ENCODE data around the gene PAN2.
"Not testable (repeated sequence)": the region's sequence is repeated elsewhere in the genome, so short reads cannot be mapped to it uniquely, and the experiment has no call there.

Gene PAN2

GRCh38 chr12:56304276-56304675, 29.5 kb downstream of the PAN2 start:
- no peak for DNase-seq

- DNase-seq, result peak; percentile 51
Observed at GRCh38 chr12:56300644-56301464, 32.9 kb downstream of the PAN2 start.

DNA sequence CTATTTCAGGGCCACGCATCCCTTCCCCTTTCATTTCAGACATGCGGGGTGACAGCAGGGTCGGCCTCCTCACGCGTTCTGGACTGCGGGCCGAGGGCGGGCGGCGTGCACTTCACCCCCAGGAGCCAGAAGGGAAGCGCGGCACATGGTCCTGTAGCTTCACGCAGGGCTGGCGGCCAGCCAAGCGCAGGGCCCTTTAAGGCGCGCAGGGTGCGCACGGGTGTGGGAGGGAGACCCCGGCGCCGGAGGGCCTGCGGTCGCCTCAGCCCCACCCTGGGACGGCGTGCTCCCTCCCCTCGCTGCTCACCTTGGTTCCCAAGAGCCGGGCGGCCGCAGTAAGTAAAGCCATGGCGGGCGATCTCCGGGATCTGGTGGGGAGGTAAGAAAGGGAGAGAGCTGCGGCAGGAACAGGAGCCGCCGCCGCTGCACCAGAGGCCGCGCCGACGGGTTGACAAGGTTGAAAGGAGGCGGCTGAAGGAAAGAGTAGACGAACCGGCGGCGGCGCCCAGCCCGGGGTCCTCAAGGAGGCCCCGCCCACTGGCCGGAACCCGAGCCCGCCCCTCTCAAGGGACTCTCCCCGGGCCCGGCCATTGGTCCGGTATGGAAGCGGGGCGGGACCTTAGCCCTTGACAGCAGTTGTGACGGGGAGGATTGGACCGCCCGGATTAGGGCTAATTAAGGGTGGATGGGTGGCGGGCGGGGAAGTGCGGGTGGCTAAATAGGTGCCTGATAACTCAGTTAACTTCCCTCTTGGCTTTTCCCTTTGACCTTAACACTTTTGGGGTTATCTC, 33.8 kb downstream of the PAN2 start, which contains the start of gene CS:
TSS of gene CS (minus strand) at position 478 of the 791 bp plus-strand sequence. CDS start at position 349, 129 bp downstream.
- DNase-seq, result peak; percentile 99

DNA sequence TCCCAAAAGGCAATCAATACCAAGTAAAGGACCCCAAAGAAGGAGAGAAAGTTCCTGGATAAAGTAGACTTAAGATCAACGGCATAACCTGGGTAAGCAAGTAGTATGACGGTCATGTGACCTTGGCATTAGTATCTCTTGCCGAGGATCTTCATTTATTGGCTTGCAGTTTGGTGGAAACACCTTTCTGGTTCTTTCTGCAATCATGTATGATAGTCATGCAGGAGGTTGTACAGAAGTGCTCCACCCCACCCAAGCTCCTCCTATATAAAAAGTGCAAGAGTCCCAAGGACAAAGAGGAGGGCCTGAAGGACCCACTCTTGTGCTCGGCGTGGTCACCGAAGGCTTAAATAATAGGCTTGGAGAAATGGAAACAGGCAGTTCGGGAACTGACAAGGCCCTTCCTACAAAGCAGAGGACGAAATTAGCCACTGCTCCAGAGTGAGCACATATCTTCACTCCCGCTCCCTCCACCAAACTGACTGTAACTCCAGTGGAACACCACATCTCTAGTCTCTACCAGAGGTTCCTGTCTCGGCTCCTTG, 34.4 kb downstream of the PAN2 start:
- no peak for DNase-seq

DNA sequence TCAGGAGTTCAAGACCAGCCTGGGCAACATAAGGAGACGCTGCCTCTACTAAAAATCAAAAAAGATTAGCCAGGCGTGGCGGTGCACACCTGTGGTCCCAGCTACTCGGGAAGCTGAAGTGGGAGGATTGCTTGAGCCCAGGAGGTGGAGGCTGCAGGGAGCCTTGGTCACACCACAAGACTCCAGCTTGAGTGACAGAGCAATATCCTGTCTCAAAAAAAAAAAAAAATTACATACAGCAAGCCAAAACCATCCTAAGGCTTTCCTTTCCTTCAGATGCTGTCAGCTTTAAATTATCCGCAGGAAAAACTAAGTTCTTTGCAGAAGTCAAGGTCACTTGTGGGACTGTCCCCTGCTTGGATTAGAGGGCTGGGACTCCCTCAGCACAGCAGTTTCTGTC, 35.0 kb downstream of the PAN2 start:
- DNase-seq, result no peak

DNA sequence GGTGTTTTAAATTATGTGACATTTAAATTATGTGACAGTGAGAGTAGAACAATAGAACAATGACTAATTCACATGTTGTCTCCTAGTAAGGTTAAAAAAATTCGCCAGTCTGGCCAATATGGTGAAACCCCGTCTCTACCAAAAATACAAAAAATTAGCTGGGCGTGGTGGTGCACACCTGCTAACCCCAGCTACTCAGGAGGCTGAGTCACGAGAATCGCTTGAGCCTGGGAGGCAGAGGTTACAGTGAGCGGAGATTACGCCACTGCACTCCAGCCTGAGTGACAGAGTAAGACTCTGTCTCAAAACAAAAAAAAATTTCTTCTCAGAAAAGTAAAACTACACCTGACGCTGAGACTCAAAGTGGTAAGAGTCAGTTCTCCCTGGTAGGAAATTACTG, 36.4 kb downstream of the PAN2 start:
- no peak for DNase-seq

GRCh38 chr12:56296295-56296694, 37.5 kb downstream of the PAN2 start:
- no peak for DNase-seq

GRCh38 chr12:56293795-56294194, 40.0 kb downstream of the PAN2 start:
- DNase-seq, result no peak

DNA sequence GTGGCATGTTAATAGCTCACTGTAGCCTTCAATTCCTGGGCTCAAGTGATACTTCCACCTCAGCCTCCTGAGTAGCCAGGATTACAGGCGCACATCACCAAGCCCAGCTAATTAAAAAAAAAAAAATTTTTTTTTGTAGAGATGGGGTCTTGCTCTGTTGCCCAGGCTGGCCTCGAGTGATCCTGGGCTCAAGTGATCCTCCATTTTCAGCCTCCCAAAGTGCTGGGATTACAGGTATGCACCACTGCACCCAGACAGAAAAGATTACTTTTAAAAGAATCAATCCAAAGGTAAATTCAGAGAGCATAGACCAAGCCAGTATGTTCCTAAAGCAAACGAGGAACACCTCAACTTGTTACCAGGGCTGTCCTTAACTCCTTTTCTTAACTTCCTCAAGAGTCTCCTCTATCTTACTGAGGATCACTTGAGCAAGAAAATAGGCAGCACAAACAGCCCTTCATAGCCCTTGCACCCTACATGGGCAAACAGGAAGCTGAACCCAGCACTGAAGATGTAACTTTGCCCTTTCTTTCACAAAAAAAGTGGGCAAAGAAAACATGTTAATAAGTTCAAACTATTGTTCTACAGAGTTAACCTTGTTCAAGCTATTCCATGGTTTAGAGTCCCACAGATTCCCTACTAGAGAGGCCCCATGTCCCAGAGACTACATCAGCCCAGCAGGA, 45.0 kb downstream of the PAN2 start:
- no peak for DNase-seq

GRCh38 chr12:56286044-56286830, 47.6 kb downstream of the PAN2 start:
- no peak for DNase-seq

DNA sequence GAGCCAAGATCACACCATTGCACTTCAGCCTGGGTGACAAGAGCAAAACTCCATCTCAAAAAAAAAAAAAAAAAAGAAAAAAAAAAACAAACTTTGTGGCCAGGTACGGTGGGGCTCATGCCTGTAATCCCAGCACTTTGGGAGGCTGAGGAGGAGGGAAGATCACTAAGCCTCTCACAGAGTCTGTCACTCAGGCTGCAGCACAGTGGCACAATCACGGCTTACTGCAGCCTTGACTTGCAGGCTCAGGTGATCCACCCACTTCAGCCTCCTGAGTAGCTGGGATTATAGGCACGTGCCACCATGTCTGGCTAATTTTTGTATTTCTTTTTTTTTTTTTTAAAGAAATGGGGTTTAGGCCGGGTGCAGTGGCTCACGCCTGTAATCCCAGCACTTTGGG, 49.5 kb downstream of the PAN2 start:
- DNase-seq, result not testable (repeated sequence)

- no peak for DNase-seq
Observed at GRCh38 chr12:56282579-56282978, 51.2 kb downstream of the PAN2 start.

- no peak for DNase-seq
Observed at GRCh38 chr12:56282030-56282429, 51.8 kb downstream of the PAN2 start.

- DNase-seq, result no peak
Observed at GRCh38 chr12:56280849-56281248, 53.0 kb downstream of the PAN2 start.

- no peak for DNase-seq
Observed at GRCh38 chr12:56278905-56279304, 54.9 kb downstream of the PAN2 start.

DNA sequence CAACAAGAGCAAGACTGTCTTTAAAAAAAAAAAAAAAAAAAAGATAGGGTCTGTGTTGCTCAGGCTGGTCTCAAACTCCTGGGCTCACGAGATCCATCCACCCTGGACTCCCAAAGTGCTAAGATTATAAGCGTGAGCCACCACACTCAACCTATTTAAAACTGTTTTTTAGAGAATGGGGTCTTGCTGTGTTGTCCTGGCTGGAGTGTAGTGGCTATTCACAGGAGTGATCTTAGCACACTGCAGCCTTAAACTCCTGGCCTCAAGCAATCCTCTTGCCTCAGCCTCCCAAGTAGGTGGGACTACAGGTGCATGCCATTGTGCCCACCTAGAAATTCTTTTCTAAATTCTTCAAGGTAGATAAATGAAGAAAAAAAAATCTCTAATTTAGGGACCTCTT, 59.5 kb downstream of the PAN2 start:
- no peak for DNase-seq

DNA sequence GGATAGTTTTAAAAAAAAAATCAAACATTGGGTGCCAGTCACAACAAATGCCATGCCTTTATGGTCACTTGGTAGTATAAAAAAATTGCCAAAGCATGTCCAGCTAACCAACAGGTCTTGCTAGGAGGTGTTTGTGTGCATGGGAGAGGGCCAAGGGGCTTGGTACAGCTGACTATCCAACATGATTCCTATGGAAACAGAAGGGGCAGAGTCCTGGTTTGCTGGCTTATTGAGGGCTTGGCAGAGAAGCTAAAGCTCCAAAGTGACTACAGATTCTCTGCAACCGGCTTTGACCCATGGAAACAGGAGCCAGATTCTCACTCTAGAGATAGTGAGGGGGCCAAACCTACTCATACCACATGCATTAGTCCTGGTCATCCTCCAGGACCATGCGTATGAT, 61.3 kb downstream of the PAN2 start:
- not testable (repeated sequence) for DNase-seq

DNA sequence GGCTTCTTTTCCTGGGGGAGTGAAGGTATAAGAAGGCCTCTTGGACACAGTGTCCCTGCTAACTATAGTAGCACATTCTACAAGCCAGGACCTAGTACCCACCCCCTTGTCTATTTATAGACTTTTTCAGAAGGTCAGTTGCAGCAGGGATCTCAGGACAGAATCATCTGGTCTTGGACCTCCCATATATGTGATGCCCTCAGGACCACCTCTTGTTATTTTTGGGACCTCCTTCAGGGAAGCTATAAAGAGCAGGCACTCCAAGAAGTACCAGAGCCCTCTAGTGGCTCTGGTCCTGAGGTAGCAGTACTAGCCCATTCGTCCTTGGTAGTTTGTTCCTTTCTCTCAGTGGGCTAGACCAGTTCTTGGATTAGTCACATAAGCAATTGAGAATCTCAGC, 62.8 kb downstream of the PAN2 start:
- no peak for DNase-seq

DNA sequence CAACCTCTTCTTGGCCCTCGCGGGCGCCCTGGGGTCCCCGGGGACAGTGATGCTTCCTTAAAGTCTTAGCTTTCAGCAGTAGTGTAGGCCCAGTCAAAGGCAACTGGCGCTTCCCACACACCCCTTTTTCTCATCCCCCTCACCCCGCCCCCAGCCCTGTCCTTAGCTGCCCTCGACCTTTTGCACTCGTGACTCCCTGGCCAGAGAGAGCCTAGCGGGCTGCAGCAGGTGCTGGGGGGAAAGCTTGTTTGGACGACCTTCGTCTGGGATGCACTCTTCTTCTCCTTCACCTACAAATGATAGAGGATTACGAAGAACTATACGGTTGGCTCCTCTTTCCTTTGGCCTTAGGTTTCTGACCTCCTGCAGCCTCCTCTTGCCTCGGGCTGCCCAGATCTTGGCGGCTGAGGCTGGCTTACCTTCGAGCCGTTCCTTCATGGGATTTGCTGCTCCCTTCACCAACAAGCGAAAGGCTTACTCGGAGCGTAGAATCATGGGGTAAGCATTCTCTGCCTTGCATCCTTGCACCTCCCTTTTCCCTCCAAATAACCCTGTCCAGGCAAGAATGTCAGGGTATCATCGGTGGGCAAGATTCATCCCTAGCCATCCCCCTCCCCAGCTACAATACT, 66.2 kb downstream of the PAN2 start:
- no peak for DNase-seq

GRCh38 chr12:56266693-56267442, 66.9 kb downstream of the PAN2 start, which contains the start of gene COQ10A:
Gene COQ10A (plus strand): TSS chr12:56266942. CDS start chr12:56267119, 177 bp downstream.
- DNase-seq, result peak; percentile 88

Data from NCI-H1436 (cell line).